GM19351 (cell line): ENCODE data around the gene TSFM.
A peak's percentile ranks its signal among the peaks of the same experiment; 100 is the strongest.
"Not testable (repeated sequence)": the region's sequence is repeated elsewhere in the genome, so short reads cannot be mapped to it uniquely, and the experiment has no call there.

Experiments
- ATAC-seq: cut with Tn5 transposase; IDR thresholded peaks from one replicate; pipeline ENCODE4 v1.9.1; 2021; ENCODE audit warnings: mild to moderate bottlenecking, moderate library complexity; ENCODE audit not compliant: unreplicated experiment

Gene TSFM

DNA sequence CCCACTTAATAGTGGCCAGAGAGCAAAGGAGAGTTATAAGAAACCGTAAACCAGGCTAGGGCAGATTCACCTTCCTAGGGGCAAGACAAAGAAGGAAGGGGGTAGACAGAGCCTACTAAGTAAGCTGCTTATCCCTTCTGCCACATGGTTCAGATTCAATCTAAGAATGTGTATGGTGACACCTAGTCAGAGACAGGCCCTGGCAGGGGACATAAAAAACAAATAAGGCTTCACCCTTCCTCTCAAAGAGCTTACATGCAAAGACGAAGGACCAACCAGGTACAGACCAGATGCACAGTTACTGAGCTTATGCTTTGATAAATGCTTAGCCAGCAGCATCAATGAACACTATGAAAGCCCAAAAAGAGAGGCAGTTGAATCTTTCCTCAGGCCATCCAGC is 20.1 kb upstream of the TSFM start:
- ATAC-seq, result no peak

DNA sequence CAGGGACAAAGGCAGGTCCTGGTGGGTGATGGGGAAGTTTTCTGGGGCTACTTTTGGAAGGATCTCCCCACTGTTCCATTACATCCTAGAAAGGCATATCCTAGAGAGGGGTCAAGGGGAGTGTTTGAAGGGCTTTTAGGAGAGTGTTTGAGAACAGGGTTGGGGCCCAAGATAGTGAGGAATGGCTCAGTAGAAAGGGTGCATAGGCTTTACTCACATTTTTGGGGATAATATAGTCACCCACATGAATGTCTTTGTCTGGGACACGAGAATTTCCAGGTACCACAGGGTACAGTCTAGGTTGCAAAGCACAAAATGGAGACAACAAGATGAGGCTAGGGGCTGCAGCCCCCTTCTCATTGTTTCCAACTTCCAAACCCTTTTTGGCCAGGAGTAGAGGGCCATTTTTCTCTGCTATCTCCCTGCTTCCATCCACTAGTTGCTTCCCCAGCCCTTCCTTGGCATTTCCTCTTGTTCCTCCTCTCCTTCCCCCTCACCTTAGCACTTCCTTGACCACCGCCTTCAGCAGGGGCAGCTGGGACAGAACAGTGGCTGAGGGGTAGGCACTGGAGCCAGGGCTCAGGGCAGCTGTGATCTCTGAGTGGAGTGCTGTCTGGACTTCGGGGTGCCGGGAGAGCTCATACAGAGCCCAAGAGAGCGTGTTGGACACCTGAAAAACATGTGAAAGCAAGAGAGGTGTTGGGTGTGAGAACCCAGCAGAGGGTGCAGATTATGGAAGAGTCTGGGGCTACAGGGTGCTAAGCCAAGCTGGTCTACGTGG is 18.5 kb upstream of the TSFM start:
- no peak for ATAC-seq

- peak; percentile 1 for ATAC-seq
These were observed 18.0 kb upstream of the TSFM start for GRCh38 chr12:57764662-57765002.

- ATAC-seq, result peak; percentile 64
These were observed 17.4 kb upstream of the TSFM start for GRCh38 chr12:57765003-57765697.

DNA sequence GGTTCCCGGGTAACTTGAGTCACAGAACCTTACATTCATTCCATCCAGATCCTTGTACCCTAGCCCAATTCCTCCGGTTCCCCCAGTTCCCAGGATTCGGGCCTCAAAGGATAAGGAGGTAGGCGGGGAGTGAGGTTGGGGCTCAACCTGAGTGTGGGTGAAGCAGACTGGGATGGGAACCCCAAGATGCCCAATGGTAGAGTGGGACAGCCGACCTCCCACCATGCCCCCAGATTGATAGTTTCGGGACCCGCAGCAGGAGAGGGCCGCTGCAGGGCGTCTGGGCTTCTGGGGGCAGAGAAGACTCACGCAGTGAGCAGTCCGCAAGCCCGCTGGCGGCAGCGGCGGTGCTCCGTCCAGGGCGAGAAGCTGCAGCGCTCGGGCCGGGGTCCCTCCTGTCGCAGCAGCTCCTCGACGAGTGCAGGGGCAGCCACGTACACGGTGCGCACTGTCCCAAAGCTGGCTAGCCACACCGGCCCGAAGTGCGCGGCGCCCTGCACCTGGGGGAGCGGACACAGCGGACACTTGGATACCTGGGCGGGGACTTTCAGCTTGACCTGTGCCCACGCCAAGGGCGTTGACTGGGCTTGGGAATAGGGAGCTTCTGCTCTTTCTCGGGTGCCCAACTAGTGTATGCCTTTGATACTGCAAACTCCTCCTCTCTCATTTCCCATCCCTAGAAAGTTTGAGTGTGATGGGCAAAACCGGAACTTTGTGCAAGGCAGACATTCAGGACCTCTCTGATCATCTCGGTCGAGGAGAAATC is 16.7 kb upstream of the TSFM start:
- no peak for ATAC-seq

GRCh38 chr12:57766464-57767304 is 15.9 kb upstream of the TSFM start, which contains the start of gene CYP27B1:
Gene CYP27B1 (minus strand): TSS chr12:57767078. CDS start chr12:57767041, 37 bp downstream.
- no peak for ATAC-seq

- ATAC-seq, result no peak
These were observed 15.3 kb upstream of the TSFM start for GRCh38 chr12:57767305-57767698.

- ATAC-seq, result no peak
These were observed 14.7 kb upstream of the TSFM start for GRCh38 chr12:57767876-57768275.

DNA sequence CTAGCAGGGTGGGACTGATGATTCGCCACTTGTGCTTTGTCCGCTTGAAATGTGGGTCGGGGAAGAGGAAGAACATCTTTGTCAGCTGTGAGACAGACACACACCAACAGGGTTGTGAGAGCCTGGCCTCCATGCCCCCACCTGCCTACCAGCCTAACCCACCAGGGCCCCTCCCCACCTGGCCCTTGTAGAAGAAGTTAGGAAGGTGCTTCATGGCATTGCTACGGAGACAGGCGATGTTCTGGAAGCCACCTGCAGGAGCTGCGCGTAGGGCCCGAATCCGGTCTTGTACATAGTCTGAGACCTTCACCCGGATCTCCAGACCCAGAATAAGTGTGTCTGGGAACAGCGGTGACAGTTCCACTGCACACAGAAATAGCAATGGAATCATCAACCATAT is 13.0 kb upstream of the TSFM start:
- ATAC-seq, result no peak

DNA sequence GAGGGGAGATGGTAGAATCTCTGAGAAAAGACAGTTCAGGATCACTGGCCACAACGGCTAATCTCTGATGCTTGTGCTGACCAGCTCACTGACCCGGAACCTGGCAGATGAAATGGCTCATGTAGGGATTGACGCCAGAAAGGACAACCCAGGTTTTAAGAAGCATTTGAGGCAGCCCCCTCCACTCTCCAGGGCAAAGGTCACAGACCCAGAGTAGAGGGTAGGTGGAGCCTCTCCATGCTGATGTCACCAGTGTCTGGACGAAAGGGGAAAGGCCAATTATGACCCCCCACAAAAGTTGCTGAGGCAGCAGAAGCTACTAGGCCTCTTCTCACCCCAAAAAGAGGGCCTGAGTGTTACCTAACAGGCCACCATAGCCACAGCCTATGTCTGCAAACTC is 11.9 kb upstream of the TSFM start:
- no peak for ATAC-seq

GRCh38 chr12:57771236-57771872 is 11.2 kb upstream of the TSFM start:
- peak; percentile 76 for ATAC-seq

- peak; percentile 80 for ATAC-seq
These were observed 10.6 kb upstream of the TSFM start, which contains the start of gene METTL1 for GRCh38 chr12:57771873-57772428. Gene METTL1 (minus strand): TSS chr12:57772105. CDS start chr12:57772083, 22 bp downstream.

- peak; percentile 5 for ATAC-seq
These were observed 9.9 kb upstream of the TSFM start, which contains the start of gene EEF1AKMT3 for GRCh38 chr12:57772429-57773322. Gene EEF1AKMT3 (plus strand): TSS chr12:57772614. CDS start chr12:57772725, 111 bp downstream.

DNA sequence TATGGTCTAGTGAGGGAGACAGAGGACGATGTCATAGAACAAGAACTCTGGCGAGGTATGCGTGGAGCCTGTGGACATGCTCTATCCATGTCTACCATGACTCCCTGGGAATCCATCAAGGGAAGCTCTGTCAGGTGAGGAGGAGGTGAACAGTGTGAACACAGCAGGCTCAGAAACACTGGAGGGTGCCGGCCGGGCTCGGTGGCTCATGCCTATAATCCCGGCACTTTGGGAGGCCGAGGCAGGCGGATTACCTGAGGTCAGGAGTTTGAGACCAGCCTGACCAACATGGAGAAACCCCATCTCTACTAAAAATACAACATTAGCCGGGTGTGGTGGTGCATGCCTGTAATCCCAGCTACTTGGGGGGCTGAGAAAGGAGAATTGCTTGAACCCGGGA is 8.0 kb upstream of the TSFM start:
- ATAC-seq, result not testable (repeated sequence)

DNA sequence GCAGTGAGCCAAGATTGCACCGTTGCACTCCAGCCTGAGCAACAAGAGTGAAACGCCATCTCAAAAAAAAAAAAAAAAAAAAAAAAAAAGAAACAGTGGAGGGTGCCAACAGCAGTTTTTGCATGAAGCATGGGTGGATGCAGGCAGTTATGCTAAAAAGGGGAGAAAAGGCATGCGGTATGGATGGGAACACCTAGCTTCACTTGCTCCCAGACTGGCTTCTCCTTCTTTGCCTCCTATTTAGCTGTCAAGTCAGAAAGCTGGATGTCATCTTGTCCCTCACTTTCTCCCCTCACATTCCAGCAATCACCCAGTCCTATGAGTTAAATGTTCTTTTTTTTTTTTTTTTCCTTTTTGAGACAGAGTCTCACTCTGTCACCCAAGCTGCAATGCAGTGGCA is 7.5 kb upstream of the TSFM start:
- ATAC-seq, result no peak

GRCh38 chr12:57775563-57776246 is 6.9 kb upstream of the TSFM start:
- no peak for ATAC-seq

DNA sequence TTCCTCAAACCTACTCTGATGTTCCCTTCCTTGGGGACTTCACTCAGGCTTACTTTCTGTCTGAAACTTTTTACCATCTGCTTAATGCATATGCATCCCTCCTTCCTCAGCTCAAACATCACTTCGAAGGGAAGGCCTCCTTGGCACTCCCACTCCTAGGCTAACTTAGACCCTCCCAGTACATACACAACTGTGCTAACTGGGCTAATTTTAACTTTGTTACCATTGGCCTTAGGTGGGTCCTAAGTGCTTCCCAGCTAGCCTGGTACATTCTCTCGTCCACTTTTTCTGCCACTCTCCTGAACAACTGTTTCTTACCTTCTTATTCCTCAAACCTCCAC is 6.4 kb upstream of the TSFM start:
- ATAC-seq, result no peak

GRCh38 chr12:57777367-57777766 is 5.2 kb upstream of the TSFM start:
- ATAC-seq, result no peak
